HepG2 (cell line): ENCODE data around the gene CFL1. TPM values are rescaled to one million over a fixed set of nuclear protein-coding genes. Genes with fewer than 3 reads are reported as not detected.

ENCODE experiments used
- ARHGAP35 ChIP-seq: sonication (generic); formaldehyde crosslinking; IDR thresholded peaks from 2 replicates; pipeline ENCODE4 v1.9.0; 2022; ENCODE audit warnings: mild to moderate bottlenecking, inconsistent platforms, moderate library complexity, missing genetic modification reagents, borderline replicate concordance
- ARNTL ChIP-seq: sonication (generic); formaldehyde crosslinking; IDR thresholded peaks from 2 replicates; pipeline ENCODE4 v1.4.0; 2020; ENCODE audit warnings: mild to moderate bottlenecking, missing genetic modification reagents
- BRD4 ChIP-seq: sonication (generic); formaldehyde crosslinking; IDR thresholded peaks from 2 replicates; pipeline ENCODE4 v1.4.0; 2020; ENCODE audit warnings: missing genetic modification reagents
- EP300 ChIP-seq, 3 experiments: sonication (generic) in 1 of 3; formaldehyde crosslinking in 1 of 3; IDR thresholded peaks; 2 replicates each; pipeline versions ENCODE4 v1.5.1 to v1.6.1; 2011 to 2020; ENCODE audit warnings: low read depth in 2 of 3, low read length in 2 of 3, borderline replicate concordance in 1 of 3, improper control_type of control experiment in 1 of 3, mild to moderate bottlenecking in 1 of 3, missing genetic modification reagents in 1 of 3, moderate library complexity in 1 of 3
- ERF ChIP-seq: IDR thresholded peaks from 2 replicates; pipeline ENCODE4 v1.6.1; 2018; ENCODE audit warnings: missing biosample characterization, missing genetic modification reagents
- HNRNPK ChIP-seq: fragments of 200-400 bp; formaldehyde crosslinking; IDR thresholded peaks from 2 replicates; pipeline ENCODE4 v1.6.1; 2018; ENCODE audit warnings: low read length, low read depth, moderate library complexity, mild to moderate bottlenecking; ENCODE audit not compliant: poor library complexity, severe bottlenecking
- IKZF1 ChIP-seq: fragments of 450-650 bp; IDR thresholded peaks from 2 replicates; pipeline ENCODE4 v1.7.1; 2016
- JARID2 ChIP-seq: sonication (generic); formaldehyde crosslinking; IDR thresholded peaks from 2 replicates; pipeline ENCODE4 v1.8.1; 2023; ENCODE audit warnings: missing genetic modification reagents, inconsistent platforms; ENCODE audit not compliant: insufficient replicate concordance
- MIER3 ChIP-seq: IDR thresholded peaks from 2 replicates; pipeline ENCODE4 v1.6.1; 2016; ENCODE audit warnings: missing compliant biosample characterization, borderline replicate concordance
- NFIC ChIP-seq: IDR thresholded peaks from 2 replicates; pipeline ENCODE4 v1.6.1; 2012; ENCODE audit warnings: mild to moderate bottlenecking, low read length, inconsistent platforms
- ONECUT2 ChIP-seq: sonication (generic); formaldehyde crosslinking; IDR thresholded peaks from 2 replicates; pipeline ENCODE4 v1.4.0; 2020; ENCODE audit warnings: missing genetic modification reagents
- PHF20 ChIP-seq: sonication (generic); formaldehyde crosslinking; IDR thresholded peaks from 2 replicates; pipeline ENCODE4 v1.5.0; 2020; ENCODE audit warnings: mild to moderate bottlenecking, missing genetic modification reagents
- RAD51 ChIP-seq: fragments of 450-650 bp; IDR thresholded peaks from 2 replicates; pipeline ENCODE4 v1.6.1; 2016; ENCODE audit warnings: borderline replicate concordance
- SMAD3 ChIP-seq: sonication (generic); formaldehyde crosslinking; IDR thresholded peaks from 2 replicates; pipeline ENCODE4 v1.4.0; 2020; ENCODE audit warnings: missing genetic modification reagents
- SMARCC2 ChIP-seq: fragments of 450-650 bp; IDR thresholded peaks from 2 replicates; pipeline ENCODE4 v1.6.1; 2017; ENCODE audit warnings: antibody characterized with exemption, mild to moderate bottlenecking
- SOX13 ChIP-seq, 3 experiments: fragments of 450-650 bp in 1 of 3; sonication (generic) in 1 of 3; formaldehyde crosslinking in 1 of 3; IDR thresholded peaks in 2 of 3; conservative IDR thresholded peaks in 1 of 3; 2 replicates each; pipeline versions ENCODE4 v1.5.0 to v1.6.1; 2016 to 2020; ENCODE audit warnings: antibody characterized with exemption in 1 of 3, mild to moderate bottlenecking in 1 of 3, missing compliant biosample characterization in 1 of 3, missing genetic modification reagents in 1 of 3, moderate library complexity in 1 of 3
- SOX5 ChIP-seq: IDR thresholded peaks from 2 replicates; pipeline ENCODE4 v1.6.1; 2016; ENCODE audit warnings: borderline replicate concordance
- TBX2 ChIP-seq: sonication (generic); formaldehyde crosslinking; IDR thresholded peaks from 2 replicates; pipeline ENCODE4 v1.5.0; 2020; ENCODE audit warnings: missing genetic modification reagents, mild to moderate bottlenecking, borderline replicate concordance
- TERF1 ChIP-seq: sonication (generic); formaldehyde crosslinking; IDR thresholded peaks from 2 replicates; pipeline ENCODE4 v1.8.0; 2022; ENCODE audit warnings: mild to moderate bottlenecking, missing genetic modification reagents, moderate library complexity
- ZEB1 ChIP-seq: IDR thresholded peaks from 2 replicates; pipeline ENCODE4 v1.6.1; 2012; ENCODE audit warnings: mild to moderate bottlenecking, low read depth, inconsistent platforms; ENCODE audit not compliant: insufficient replicate concordance
- ZFP36L1 ChIP-seq: sonication (generic); formaldehyde crosslinking; IDR thresholded peaks from 2 replicates; pipeline ENCODE4 v1.8.0; 2022; ENCODE audit warnings: mild to moderate bottlenecking, missing genetic modification reagents, moderate library complexity
- ZFY ChIP-seq: sonication (generic); formaldehyde crosslinking; IDR thresholded peaks from 2 replicates; pipeline ENCODE4 v1.4.0; 2020; ENCODE audit warnings: missing genetic modification reagents
- ZNF614 ChIP-seq: IDR thresholded peaks from 2 replicates; pipeline ENCODE4 v1.6.1; 2018; ENCODE audit warnings: missing biosample characterization, missing genetic modification reagents, inconsistent platforms, borderline replicate concordance
- ZNF720 ChIP-seq: sonication (generic); formaldehyde crosslinking; IDR thresholded peaks from 2 replicates; pipeline ENCODE4 v1.4.0; 2020; ENCODE audit warnings: missing genetic modification reagents
- ZNF747 ChIP-seq: sonication (generic); formaldehyde crosslinking; IDR thresholded peaks from 2 replicates; pipeline ENCODE4 v1.8.1; 2023; ENCODE audit warnings: missing genetic modification reagents, mild to moderate bottlenecking, borderline replicate concordance
- ZNF878 ChIP-seq: sonication (generic); formaldehyde crosslinking; IDR thresholded peaks from 2 replicates; pipeline ENCODE4 v1.8.1; 2023; ENCODE audit warnings: mild to moderate bottlenecking, missing genetic modification reagents, moderate library complexity
- ZSCAN22 ChIP-seq: sonication (generic); formaldehyde crosslinking; IDR thresholded peaks from 2 replicates; pipeline ENCODE4 v1.4.0; 2020; ENCODE audit warnings: mild to moderate bottlenecking, missing genetic modification reagents
- polyA plus RNA-seq, 8 experiments: library from polyadenylated mRNA; depleted of rRNA in 3 of 8; stranded (reverse) in 7 of 8; unstranded in 1 of 8; fragments of >200 nt; fragmentation: Illumina TruSeq in 4 of 8; extraction: Trizol in 4 of 8; gene quantifications; 2 replicates each; pipeline versions ENCODE4 v1.2.1 to v1.2.3, GENCODE V29; 2011 to 2016; ENCODE audit warnings: low read depth in 4 of 8, missing spikeins in 1 of 8, mixed read lengths in 1 of 8; ENCODE audit not compliant: insufficient read depth in 1 of 8
- total RNA-seq, 5 experiments: library from RNA; depleted of rRNA; stranded (reverse); fragments of >200 nt; fragmentation: Illumina TruSeq; extraction: Trizol; gene quantifications; 2 replicates each; pipeline ENCODE4 v1.2.3, GENCODE V29; 2016; ENCODE audit warnings: low read depth in 1 of 5
- TF ChIP-seq, protein P1 (sequence below): sonication (generic); formaldehyde crosslinking; IDR thresholded peaks from 2 replicates; pipeline ENCODE4 v1.4.0; 2020; ENCODE audit warnings: missing genetic modification reagents, mild to moderate bottlenecking, borderline replicate concordance
- TF ChIP-seq, protein P2 (sequence below): sonication (generic); formaldehyde crosslinking; IDR thresholded peaks from 2 replicates; pipeline ENCODE4 v1.8.1; 2023; ENCODE audit warnings: missing genetic modification reagents, mild to moderate bottlenecking, borderline replicate concordance

The CFL1 gene
- total and polyA plus RNA-seq, 2 of the 13 experiments (the other 11 are each of a cell fraction or from before 2014, with no cell fraction given), result 379 to 383 TPM

DNA sequence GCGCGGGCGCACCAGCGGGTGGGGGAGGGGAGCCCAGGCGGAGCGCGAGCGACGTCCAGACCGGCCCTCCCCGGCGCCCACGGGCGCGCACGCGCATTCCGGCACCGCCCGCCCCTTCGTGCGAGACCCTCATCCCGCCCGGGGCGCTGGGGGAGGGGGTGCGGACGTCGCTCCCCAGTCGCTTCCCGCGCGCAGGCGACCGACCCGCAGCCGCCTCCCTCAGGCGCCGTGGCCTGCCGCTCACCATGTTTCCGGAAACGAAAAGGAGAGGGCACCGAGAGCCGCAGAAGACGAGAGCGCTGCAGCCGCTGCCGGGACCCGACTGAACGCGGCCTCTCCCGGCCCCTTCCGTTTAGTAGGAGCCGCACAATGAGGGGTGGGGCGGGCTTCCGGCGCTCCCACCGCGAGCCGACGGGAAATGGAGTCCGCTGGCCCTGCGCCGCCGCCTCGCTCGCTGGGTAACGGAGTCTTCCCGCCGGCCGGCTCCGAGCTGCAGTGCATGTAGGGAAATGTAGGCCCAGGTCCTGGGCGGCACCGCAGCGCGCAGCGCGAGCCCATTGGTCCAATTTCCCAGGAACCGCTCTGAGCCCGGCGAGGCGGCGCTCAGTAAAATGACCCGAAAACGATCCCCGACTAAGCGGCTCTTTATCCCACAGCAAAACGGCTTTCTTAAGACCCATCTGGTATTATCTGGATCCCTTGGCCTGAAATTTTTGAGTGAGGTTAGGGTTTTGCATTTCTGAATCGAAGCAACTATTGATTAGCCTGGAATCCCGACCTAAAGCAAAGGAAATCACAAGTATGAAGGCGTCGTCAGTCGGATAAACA lies at the start of gene CFL1 (continued):
- TF ChIP-seq BRD4 (CRISPR knock-in tag), result no peak
- no peak for TF ChIP-seq ZNF878 (CRISPR knock-in tag)
- TF ChIP-seq MIER3 (CRISPR knock-in tag), result no peak
- peak; percentile 86 for TF ChIP-seq ERF (CRISPR knock-in tag)
- TF ChIP-seq, protein P1, sequence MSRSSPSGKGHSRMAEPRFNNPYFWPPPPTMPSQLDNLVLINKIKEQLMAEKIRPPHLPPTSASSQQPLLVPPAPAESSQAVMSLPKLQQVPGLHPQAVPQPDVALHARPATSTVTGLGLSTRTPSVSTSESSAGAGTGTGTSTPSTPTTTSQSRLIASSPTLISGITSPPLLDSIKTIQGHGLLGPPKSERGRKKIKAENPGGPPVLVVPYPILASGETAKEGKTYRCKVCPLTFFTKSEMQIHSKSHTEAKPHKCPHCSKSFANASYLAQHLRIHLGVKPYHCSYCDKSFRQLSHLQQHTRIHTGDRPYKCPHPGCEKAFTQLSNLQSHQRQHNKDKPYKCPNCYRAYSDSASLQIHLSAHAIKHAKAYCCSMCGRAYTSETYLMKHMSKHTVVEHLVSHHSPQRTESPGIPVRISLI, result no peak
- TF ChIP-seq JARID2 (CRISPR knock-in tag), result no peak
- TF ChIP-seq ZFP36L1, result peak; percentile 78; the same call in 1 of the 2 replicates
- TF ChIP-seq TERF1, result no peak
- TF ChIP-seq ZNF720, result no peak
- TF ChIP-seq EP300 (IDR thresholded peaks at IDR 0.05; ENCODE audit: low read depth in 2 of 2, low read length in 2 of 2), result no peak
- peak; percentile 41; the same call in 1 of the 2 replicates for TF ChIP-seq EP300 (CRISPR knock-in tag; IDR thresholded peaks at IDR 0.05; ENCODE audit: borderline replicate concordance)
- no peak for TF ChIP-seq ZEB1
- TF ChIP-seq ZNF747, result no peak
- TF ChIP-seq SMAD3 (CRISPR knock-in tag), result peak; percentile 72; the same call in 1 of the 2 replicates
- TF ChIP-seq RAD51, result no peak
- TF ChIP-seq, protein P2, sequence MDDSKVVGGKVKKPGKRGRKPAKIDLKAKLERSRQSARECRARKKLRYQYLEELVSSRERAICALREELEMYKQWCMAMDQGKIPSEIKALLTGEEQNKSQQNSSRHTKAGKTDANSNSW (CRISPR knock-in tag), result no peak
- peak; percentile 82; the same call in 1 of the 2 replicates for TF ChIP-seq SOX5
- no peak for TF ChIP-seq SMARCC2
- TF ChIP-seq ONECUT2 (CRISPR knock-in tag), result no peak
- TF ChIP-seq ZSCAN22 (CRISPR knock-in tag), result no peak
- no peak for TF ChIP-seq IKZF1
- TF ChIP-seq PHF20 (CRISPR knock-in tag), result peak; percentile 63
- TF ChIP-seq ZNF614 (CRISPR knock-in tag), result no peak
- TF ChIP-seq ARNTL (CRISPR knock-in tag), result 0 out of 2 replicates have a peak, but pooled peaks have one; percentile 68
- TF ChIP-seq TBX2 (CRISPR knock-in tag), result no peak; the same call in none of the 2 replicates
- no peak for TF ChIP-seq HNRNPK
- peak; percentile 86 for TF ChIP-seq ZFY (CRISPR knock-in tag)
- no peak for TF ChIP-seq ARHGAP35
- TF ChIP-seq NFIC, result no peak
- no peak for TF ChIP-seq SOX13 (IDR thresholded peaks at IDR 0.05)
- TF ChIP-seq SOX13 (CRISPR knock-in tag; conservative IDR thresholded peaks at IDR 0.05 in 1 of 2, IDR thresholded peaks at IDR 0.05 in 1 of 2), result peak in 1 of 2 experiments; percentile 77; a peak in 2 of 4 replicates
